Thoracic aorta (tissue), 2 donors: ENCODE results near the gene CNOT9. TPM values are rescaled to one million over a fixed set of nuclear protein-coding genes. Genes with fewer than 3 reads are reported as not detected.

ENCODE experiments used
- ATAC-seq: fragments of 150-250 bp; one replicate; pipeline ENCODE4 v1.8.0; 2017; ENCODE audit warnings: low read depth; ENCODE audit not compliant: insufficient number of reproducible peaks, low FRiP score
- DNase-seq: peaks from one replicate; pipeline ENCODE4 v3.0.0-alpha.2; 2020; ENCODE audit warnings: low spot score
- H3K27ac ChIP-seq, 2 donors: fragments of 200-600 bp; sonication (generic); 1 replicate in 1 of 2; 2 replicates in 1 of 2; pipeline ENCODE4 v1.5.1; 2016; ENCODE audit warnings: mild to moderate bottlenecking in 2 of 2, moderate library complexity in 2 of 2
- H3K27me3 ChIP-seq: fragments of 200-600 bp; sonication (generic); replicated peaks from 2 replicates; pipeline ENCODE4 v1.6.0; 2016; ENCODE audit warnings: mild to moderate bottlenecking; ENCODE audit not compliant: insufficient read depth
- H3K36me3 ChIP-seq: fragments of 200-600 bp; sonication (generic); one replicate; pipeline ENCODE4 v1.5.1; 2016
- H3K4me1 ChIP-seq, 2 donors: fragments of 200-600 bp; sonication (generic); 1 replicate in 1 of 2; 2 replicates in 1 of 2; pipeline versions ENCODE4 v1.5.1 to v1.6.0; 2016; ENCODE audit warnings: low read depth in 2 of 2, mild to moderate bottlenecking in 1 of 2; ENCODE audit not compliant: control insufficient read depth in 1 of 2
- H3K4me3 ChIP-seq: fragments of 200-600 bp; sonication (generic); 2 replicates; pipeline ENCODE4 v1.5.1; 2016; ENCODE audit warnings: mild to moderate bottlenecking
- H3K9me3 ChIP-seq: fragments of 200-600 bp; sonication (generic); 2 replicates; pipeline ENCODE4 v1.5.1; 2016
- CTCF ChIP-seq: fragments of 200-600 bp; sonication (generic); IDR thresholded peaks from one replicate; pipeline ENCODE4 v1.5.1; 2019; ENCODE audit warnings: antibody characterized with exemption
- total RNA-seq, 2 donors: library from RNA; depleted of rRNA; stranded (reverse); fragments of >200 nt; gene quantifications; one replicate each; pipeline versions ENCODE4 v1.1.0 to v1.2.3, GENCODE V29; 2016

The CNOT9 gene
- total RNA-seq, 2 donors from 2014 or later: 33.7 to 59.5 TPM

- DNase-seq (no peak), ATAC-seq (no peak)
- H3K36me3 ChIP-seq: no peaks in the 10 kb centered on the region
- no peaks in the 10 kb centered on the region for H3K9me3 ChIP-seq
- TF ChIP-seq CTCF: no peak
- H3K4me3 ChIP-seq: no peak overlapping the region
- H3K27ac ChIP-seq: no peak overlapping the region
- H3K27me3 ChIP-seq: no peaks in the 10 kb centered on the region
- peaks cover 3 to 18% of the 10 kb centered on the region in 2 donors for H3K4me1 ChIP-seq
Measured at GRCh38 chr2:218605432-218605831, 36.8 kb downstream of the CNOT9 start.

GRCh38 chr2:218607436-218608115 lies 38.9 kb downstream of the CNOT9 start, which contains the start of gene PLCD4:
Gene PLCD4, plus strand, starts transcription at chr2:218607899. Its CDS starts 7,841 bp downstream, at chr2:218615740.
- Histone ChIP-seq H3K9me3 (no peaks in the 10 kb centered on the region), H3K36me3 (no peaks in the 10 kb centered on the region), H3K27ac (peak within 1 kb of the TSS; percentile 29 to 49), H3K27me3 (no peaks in the 10 kb centered on the region), H3K4me3 (peak within 1 kb of the TSS; percentile 57), H3K4me1 (peaks cover 3 to 18% of the 10 kb centered on the region in 2 donors)
- DNase-seq (peak; percentile 10), ATAC-seq (peak; percentile 53)
- TF ChIP-seq CTCF: no peak

GRCh38 chr2:218615868-218616315 lies 47.3 kb downstream of the CNOT9 start:
- no peaks in the 10 kb centered on the region for H3K4me1 ChIP-seq
- H3K9me3 ChIP-seq: no peaks in the 10 kb centered on the region
- no peak for TF ChIP-seq CTCF
- no peak overlapping the region for H3K27ac ChIP-seq
- no peaks in the 10 kb centered on the region for H3K27me3 ChIP-seq
- no peak for ATAC-seq
- H3K4me3 ChIP-seq: no peak overlapping the region
- DNase-seq: no peak
- no peaks in the 10 kb centered on the region for H3K36me3 ChIP-seq

GRCh38 chr2:218618102-218618860 lies 49.6 kb downstream of the CNOT9 start:
- TF ChIP-seq CTCF: no peak
- DNase-seq (no peak), ATAC-seq (no peak)
- no peaks in the 10 kb centered on the region for H3K27me3 ChIP-seq
- H3K9me3 ChIP-seq: no peaks in the 10 kb centered on the region
- H3K27ac ChIP-seq: no peak overlapping the region
- H3K4me3 ChIP-seq: no peak overlapping the region
- no peaks in the 10 kb centered on the region for H3K4me1 ChIP-seq
- no peaks in the 10 kb centered on the region for H3K36me3 ChIP-seq

- no peak for ATAC-seq
- Histone ChIP-seq H3K4me1 (no peaks in the 10 kb centered on the region), H3K27ac (no peak overlapping the region), H3K27me3 (no peaks in the 10 kb centered on the region), H3K36me3 (no peaks in the 10 kb centered on the region), H3K9me3 (no peaks in the 10 kb centered on the region), H3K4me3 (no peak overlapping the region)
- no peak for TF ChIP-seq CTCF
- DNase-seq: no peak
Measured at GRCh38 chr2:218621007-218621406, 52.4 kb downstream of the CNOT9 start.
